Measurements from ENCODE around the gene IFRD2.

Gene IFRD2

GRCh38 chr3:50241163-50241562, 51.1 kb downstream of the IFRD2 start:
- no peak for TF ChIP-seq CTCF (conservative IDR thresholded peaks at IDR 0.05; ENCODE audit: control insufficient read depth, insufficient read depth, low read depth, low read length)
- no peak overlapping the region for H3K4me3 ChIP-seq (ENCODE audit: control insufficient read depth, low read depth, low read length)
- no peak for DNase-seq (ENCODE audit: low read depth)

- no peak for TF ChIP-seq CTCF (conservative IDR thresholded peaks at IDR 0.05; ENCODE audit: control insufficient read depth, insufficient read depth, low read depth, low read length)
- H3K4me3 ChIP-seq (ENCODE audit: control insufficient read depth, low read depth, low read length), result no peak overlapping the region
Observed at GRCh38 chr3:50239649-50240048, 52.6 kb downstream of the IFRD2 start.

GRCh38 chr3:50238549-50239026, 53.6 kb downstream of the IFRD2 start:
- H3K4me3 ChIP-seq (ENCODE audit: control insufficient read depth, low read depth, low read length), result peak overlapping the region; percentile 90
- DNase-seq (ENCODE audit: low read depth), result peak; percentile 47
- TF ChIP-seq CTCF (conservative IDR thresholded peaks at IDR 0.05; ENCODE audit: control insufficient read depth, insufficient read depth, low read depth, low read length), result no peak

More at GRCh38 chr3:50239649-50240048, 52.6 kb downstream of the IFRD2 start:
- DNase-seq (ENCODE audit: low read depth), result no peak

GRCh38 chr3:50237754-50238548, 54.3 kb downstream of the IFRD2 start:
- no peak for TF ChIP-seq CTCF (conservative IDR thresholded peaks at IDR 0.05; ENCODE audit: control insufficient read depth, insufficient read depth, low read depth, low read length)
- DNase-seq (ENCODE audit: low read depth), result peak; percentile 78
- peak overlapping the region; percentile 90 for H3K4me3 ChIP-seq (ENCODE audit: control insufficient read depth, low read depth, low read length)

All from fibroblast of mammary gland (primary cell).